Thyroid gland (tissue), 4 donors: Measurements from ENCODE around the gene RETREG1.

Source experiments
- CTCF ChIP-seq, 6 experiments: fragments of 200-600 bp in 3 of 6; fragments of 450-650 bp in 3 of 6; sonication (generic) in 3 of 6; IDR thresholded peaks; one replicate each; pipeline ENCODE4 v1.5.1; 2016 to 2019; ENCODE audit warnings: antibody characterized with exemption in 6 of 6, mild to moderate bottlenecking in 2 of 6, inconsistent platforms in 1 of 6, moderate library complexity in 1 of 6
- POLR2A ChIP-seq, 2 donors: fragments of 450-650 bp; IDR thresholded peaks; one replicate each; pipeline ENCODE4 v1.6.1; 2017; ENCODE audit warnings: antibody characterized with exemption in 2 of 2, mild to moderate bottlenecking in 2 of 2, moderate library complexity in 1 of 2

GRCh38 chr5:16487456-16487855 lies 129.3 kb downstream of the RETREG1 start:
- no peak for TF ChIP-seq CTCF (IDR thresholded peaks at IDR 0.05)
- TF ChIP-seq POLR2A (IDR thresholded peaks at IDR 0.05) = no peak
